Mesothelial cell of epicardium (in vitro differentiated cells): Measurements from ENCODE around the gene CTNND2. TPM values are rescaled to one million over a fixed set of nuclear protein-coding genes. Genes with fewer than 3 reads are reported as not detected.

Experiments
- DNase-seq, 2 experiments: peaks; one replicate each; pipeline ENCODE4 v3.0.0; 2021; ENCODE audit warnings: low spot score in 2 of 2; ENCODE audit not compliant: unreplicated experiment in 2 of 2
- H3K27ac Mint-ChIP-seq: 2 replicates; pipeline ENCODE4 v1.8.0; 2021; ENCODE audit warnings: mixed read lengths
- H3K27me3 Mint-ChIP-seq: 2 replicates; pipeline ENCODE4 v1.8.0; 2021; ENCODE audit warnings: low read depth, mixed read lengths
- H3K36me3 Mint-ChIP-seq: 2 replicates; pipeline ENCODE4 v1.8.0; 2021; ENCODE audit warnings: mixed read lengths
- H3K4me1 Mint-ChIP-seq: 2 replicates; pipeline ENCODE4 v1.8.0; 2021; ENCODE audit warnings: mixed read lengths
- H3K4me3 Mint-ChIP-seq: 2 replicates; pipeline ENCODE4 v1.8.0; 2021; ENCODE audit warnings: mild to moderate bottlenecking, moderate library complexity, mixed read lengths
- H3K9me3 Mint-ChIP-seq: 2 replicates; pipeline ENCODE4 v1.8.0; 2021; ENCODE audit warnings: mixed read lengths
- CTCF ChIP-seq: fragments of 200-600 bp; sonication (generic); IDR thresholded peaks from one replicate; pipeline ENCODE4 v1.5.0; 2021; ENCODE audit warnings: antibody characterized with exemption; ENCODE audit not compliant: unreplicated experiment
- total RNA-seq: library from RNA; stranded (reverse); gene quantifications from 3 replicates; pipeline ENCODE4 v1.2.1, GENCODE V29; 2021

Gene CTNND2
- total RNA-seq, 1 donor from 2014 or later, result 7.9 TPM

DNA sequence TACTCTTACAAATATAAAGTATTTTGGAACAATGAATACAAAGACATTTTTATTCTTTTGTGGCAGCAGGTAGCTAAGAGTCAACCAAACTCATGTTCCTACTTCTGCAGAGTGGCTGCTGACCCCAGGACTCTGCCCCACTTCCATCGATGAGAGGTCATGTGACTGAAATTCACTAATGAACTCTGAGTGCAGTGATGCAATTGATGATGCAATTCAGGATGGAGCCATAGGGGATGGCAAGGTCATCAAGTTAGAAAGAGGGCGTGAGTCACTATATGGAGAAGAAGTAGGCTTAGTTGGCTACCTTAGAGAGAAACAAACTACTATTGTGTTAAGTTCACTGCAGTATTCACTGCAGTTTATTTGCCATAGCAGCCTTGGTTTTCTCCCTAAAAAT, 340.4 kb downstream of the CTNND2 start:
- no peak overlapping the region for H3K4me3 Mint-ChIP-seq
- no peak for TF ChIP-seq CTCF
- no peak overlapping the region for H3K27ac Mint-ChIP-seq

DNA sequence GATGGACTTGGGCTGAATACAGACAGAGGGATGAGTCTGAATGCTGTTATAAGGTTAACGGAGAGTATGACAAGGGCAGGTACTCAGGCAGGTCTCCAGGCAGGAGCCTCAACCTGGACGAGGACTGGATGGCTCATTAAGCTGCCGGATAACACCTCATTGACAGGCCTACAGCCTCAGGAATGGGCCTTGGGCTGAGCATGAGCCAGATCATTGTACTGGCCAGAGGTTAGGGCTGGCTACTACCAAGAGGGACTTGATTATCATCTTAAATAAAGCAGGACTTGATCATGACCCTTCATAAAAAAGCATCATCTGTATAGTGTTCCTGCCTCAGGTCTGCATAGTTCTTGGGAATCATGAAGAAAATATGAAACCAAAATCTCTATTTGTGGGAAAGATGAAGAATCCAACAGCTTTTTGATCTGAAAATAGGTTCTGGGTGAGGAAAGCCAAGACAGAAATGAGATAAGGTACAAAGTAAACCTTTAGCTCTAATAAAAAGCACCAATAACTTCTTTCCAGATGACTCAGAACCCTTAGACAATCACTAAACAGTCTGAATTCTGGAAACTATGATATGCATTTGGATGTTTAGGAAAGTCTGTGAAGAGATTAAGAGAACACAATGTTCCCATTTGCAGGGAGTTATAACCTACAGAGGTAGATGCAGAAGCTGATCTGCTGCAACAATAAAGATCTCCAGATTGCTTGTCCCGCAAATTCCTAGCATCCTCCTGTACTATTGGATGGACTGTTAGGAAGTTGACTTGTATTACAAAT, 343.1 kb downstream of the CTNND2 start:
- no peaks in the 10 kb centered on the region for H3K27me3 Mint-ChIP-seq
- no peak overlapping the region for H3K27ac Mint-ChIP-seq
- H3K4me1 Mint-ChIP-seq, result no peaks in the 10 kb centered on the region
- TF ChIP-seq CTCF, result no peak
- peaks cover 5% of the 10 kb centered on the region for H3K9me3 Mint-ChIP-seq
- no peak overlapping the region for H3K4me3 Mint-ChIP-seq
- no peak for DNase-seq
- no peaks in the 10 kb centered on the region for H3K36me3 Mint-ChIP-seq

More for the DNA sequence above, 340.4 kb downstream of the CTNND2 start:
- no peaks in the 10 kb centered on the region for H3K36me3 Mint-ChIP-seq
- H3K9me3 Mint-ChIP-seq, result peaks cover 5% of the 10 kb centered on the region
- no peaks in the 10 kb centered on the region for H3K27me3 Mint-ChIP-seq
- no peak for DNase-seq
- H3K4me1 Mint-ChIP-seq, result no peaks in the 10 kb centered on the region

DNA sequence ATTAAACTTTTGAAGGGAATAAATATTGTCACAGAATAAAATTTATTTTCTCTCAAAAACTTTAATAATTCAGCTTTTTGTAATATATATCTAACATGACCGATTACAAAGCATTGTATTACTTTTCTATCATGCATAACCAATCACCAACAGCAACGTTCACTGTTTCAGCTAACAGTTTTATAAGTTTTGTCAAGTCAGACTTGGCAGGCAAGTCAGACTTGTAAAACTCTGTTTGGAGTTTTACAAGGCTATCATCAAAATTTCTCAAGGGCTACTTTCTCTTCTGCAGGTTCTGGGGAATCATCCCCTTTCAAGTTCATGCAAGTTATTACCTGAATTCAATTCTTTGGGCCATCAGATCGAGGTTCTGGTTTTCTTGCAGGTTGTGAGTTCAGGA, 347.2 kb downstream of the CTNND2 start:
- H3K27me3 Mint-ChIP-seq, result no peaks in the 10 kb centered on the region
- no peak overlapping the region for H3K4me3 Mint-ChIP-seq
- peaks cover 5% of the 10 kb centered on the region for H3K9me3 Mint-ChIP-seq
- DNase-seq, result no peak
- H3K36me3 Mint-ChIP-seq, result no peaks in the 10 kb centered on the region
- no peaks in the 10 kb centered on the region for H3K4me1 Mint-ChIP-seq
- no peak for TF ChIP-seq CTCF
- H3K27ac Mint-ChIP-seq, result no peak overlapping the region

DNA sequence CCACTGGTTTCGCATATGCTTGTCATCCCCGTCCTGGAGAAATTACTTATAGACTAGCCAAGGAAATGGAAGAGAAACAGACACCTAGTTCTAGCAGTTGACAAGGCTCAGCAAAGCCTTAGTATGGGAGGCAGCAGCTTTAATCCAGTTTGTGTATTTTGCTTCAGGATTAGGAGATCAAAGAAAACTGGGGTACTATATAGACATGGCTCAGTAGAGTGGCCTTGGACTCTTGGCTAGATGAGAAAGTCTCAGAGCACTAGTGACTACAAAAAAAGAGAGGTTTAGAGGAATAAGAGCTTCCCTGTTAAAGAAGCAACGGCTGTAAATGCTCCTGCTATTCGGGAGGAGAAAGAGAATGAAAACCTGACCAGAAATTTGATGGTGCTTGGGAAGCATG, 349.1 kb downstream of the CTNND2 start:
- no peak for TF ChIP-seq CTCF
- no peaks in the 10 kb centered on the region for H3K4me1 Mint-ChIP-seq
- no peak overlapping the region for H3K27ac Mint-ChIP-seq
- H3K27me3 Mint-ChIP-seq, result no peaks in the 10 kb centered on the region
- no peaks in the 10 kb centered on the region for H3K36me3 Mint-ChIP-seq
- DNase-seq, result no peak
- H3K9me3 Mint-ChIP-seq, result peaks cover 5% of the 10 kb centered on the region
- H3K4me3 Mint-ChIP-seq, result no peak overlapping the region

GRCh38 chr5:11547730-11548129, 356.5 kb downstream of the CTNND2 start:
- DNase-seq, result no peak
- TF ChIP-seq CTCF, result no peak
- no peaks in the 10 kb centered on the region for H3K9me3 Mint-ChIP-seq
- no peaks in the 10 kb centered on the region for H3K36me3 Mint-ChIP-seq
- peaks cover 3% of the 10 kb centered on the region for H3K27me3 Mint-ChIP-seq
- H3K4me1 Mint-ChIP-seq, result peaks cover 9% of the 10 kb centered on the region
- no peak overlapping the region for H3K27ac Mint-ChIP-seq
- H3K4me3 Mint-ChIP-seq, result no peak overlapping the region
